Measurements from ENCODE around the gene RFX8.

Gene RFX8

GRCh38 chr2:101474731-101475384 is at the start of gene RFX8:
RFX8 (minus strand) TSS chr2:101475112; CDS start chr2:101466848, 8,264 bp downstream.
- TF ChIP-seq, protein P1, sequence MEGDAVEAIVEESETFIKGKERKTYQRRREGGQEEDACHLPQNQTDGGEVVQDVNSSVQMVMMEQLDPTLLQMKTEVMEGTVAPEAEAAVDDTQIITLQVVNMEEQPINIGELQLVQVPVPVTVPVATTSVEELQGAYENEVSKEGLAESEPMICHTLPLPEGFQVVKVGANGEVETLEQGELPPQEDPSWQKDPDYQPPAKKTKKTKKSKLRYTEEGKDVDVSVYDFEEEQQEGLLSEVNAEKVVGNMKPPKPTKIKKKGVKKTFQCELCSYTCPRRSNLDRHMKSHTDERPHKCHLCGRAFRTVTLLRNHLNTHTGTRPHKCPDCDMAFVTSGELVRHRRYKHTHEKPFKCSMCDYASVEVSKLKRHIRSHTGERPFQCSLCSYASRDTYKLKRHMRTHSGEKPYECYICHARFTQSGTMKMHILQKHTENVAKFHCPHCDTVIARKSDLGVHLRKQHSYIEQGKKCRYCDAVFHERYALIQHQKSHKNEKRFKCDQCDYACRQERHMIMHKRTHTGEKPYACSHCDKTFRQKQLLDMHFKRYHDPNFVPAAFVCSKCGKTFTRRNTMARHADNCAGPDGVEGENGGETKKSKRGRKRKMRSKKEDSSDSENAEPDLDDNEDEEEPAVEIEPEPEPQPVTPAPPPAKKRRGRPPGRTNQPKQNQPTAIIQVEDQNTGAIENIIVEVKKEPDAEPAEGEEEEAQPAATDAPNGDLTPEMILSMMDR (IDR thresholded peaks at IDR 0.05; ENCODE audit: insufficient read depth, missing control alignments), result no peak
- FAIRE-seq, result no peak
- DNase-seq (ENCODE audit: insufficient read length, low spot score), result no peak

DNA sequence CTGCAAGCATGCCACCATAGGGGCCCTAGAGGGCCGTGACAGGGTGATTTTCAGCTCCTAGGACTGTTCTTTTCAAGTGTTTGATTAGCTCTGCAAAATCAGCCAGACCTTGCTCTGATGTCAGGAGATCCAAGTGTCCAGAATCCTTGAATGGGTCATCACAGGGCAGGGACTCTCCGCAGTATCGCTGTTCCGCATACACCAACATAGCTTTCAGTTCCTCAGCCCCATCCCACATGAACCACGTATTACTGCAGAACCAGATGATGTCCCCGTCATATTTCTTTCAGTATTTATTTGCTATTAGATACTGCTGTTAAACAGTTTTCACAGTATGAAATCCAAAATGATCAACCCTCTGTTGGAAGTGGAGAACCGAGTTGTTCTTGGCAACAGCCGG is 46.6 kb upstream of the RFX8 start:
- TF ChIP-seq, protein P1 (IDR thresholded peaks at IDR 0.05; ENCODE audit: insufficient read depth, missing control alignments), result no peak
- DNase-seq (ENCODE audit: insufficient read length, low spot score) (no peak), FAIRE-seq (no peak)

DNA sequence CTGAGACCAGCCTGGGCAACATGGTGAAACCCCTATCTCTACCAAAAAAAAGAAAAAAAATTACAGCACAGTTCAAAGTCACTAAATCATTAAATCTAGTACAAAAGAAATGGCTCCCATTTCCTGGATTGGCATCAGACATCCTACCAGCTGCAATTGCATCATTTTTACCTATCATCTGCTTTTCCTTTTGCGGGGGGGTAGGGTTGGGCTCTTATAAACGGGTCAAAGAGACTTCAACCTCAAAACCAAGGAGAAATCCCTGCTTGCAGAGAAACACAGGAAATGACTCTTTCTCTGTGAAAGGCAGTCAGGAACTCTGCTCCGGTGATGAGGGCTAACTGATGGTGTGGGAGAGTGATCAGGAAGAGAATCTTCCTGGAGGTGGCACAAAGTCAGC is 45.3 kb upstream of the RFX8 start:
- DNase-seq (ENCODE audit: insufficient read length, low spot score) (no peak), FAIRE-seq (no peak)
- TF ChIP-seq, protein P1 (IDR thresholded peaks at IDR 0.05; ENCODE audit: insufficient read depth, missing control alignments), result no peak

GRCh38 chr2:101518578-101519492 is 43.9 kb upstream of the RFX8 start:
- FAIRE-seq, result no peak
- TF ChIP-seq, protein P1 (IDR thresholded peaks at IDR 0.05; ENCODE audit: insufficient read depth, missing control alignments), result peak; percentile 64
- DNase-seq (ENCODE audit: insufficient read length, low spot score), result no peak

DNA sequence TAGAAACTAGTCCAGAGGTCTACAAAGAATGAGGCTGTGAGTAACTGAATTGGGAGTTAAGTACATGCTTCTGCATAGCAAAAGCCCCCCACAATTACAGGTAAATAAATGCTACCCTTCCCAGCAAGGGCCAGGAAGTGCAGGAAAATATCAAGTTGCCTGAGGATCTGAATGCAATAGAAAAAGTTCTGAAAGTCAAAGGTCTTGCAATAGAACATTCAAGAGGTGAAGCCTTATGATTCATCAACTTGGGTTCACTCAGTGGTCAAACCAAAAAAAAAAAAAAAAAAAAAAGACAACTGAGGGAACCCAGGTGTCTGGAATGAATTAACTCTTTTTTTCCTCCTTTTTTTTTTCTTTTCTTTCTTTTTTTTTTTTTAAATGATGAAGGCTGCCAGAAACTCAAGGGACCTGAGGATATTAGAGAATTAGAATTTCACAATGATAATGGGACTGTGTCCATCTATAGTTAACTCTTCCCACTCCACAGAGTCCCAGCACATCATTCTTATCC is 42.9 kb upstream of the RFX8 start:
- TF ChIP-seq, protein P1 (IDR thresholded peaks at IDR 0.05; ENCODE audit: insufficient read depth, missing control alignments), result no peak
- DNase-seq (ENCODE audit: insufficient read length, low spot score), result no peak
- no peak for FAIRE-seq

GRCh38 chr2:101516823-101517690 is 42.1 kb upstream of the RFX8 start:
- TF ChIP-seq, protein P1 (IDR thresholded peaks at IDR 0.05; ENCODE audit: insufficient read depth, missing control alignments), result no peak
- DNase-seq (ENCODE audit: insufficient read length, low spot score) (no peak), FAIRE-seq (no peak)

All from D721Med (cell line).